ENCODE measurements around the gene RPL28. TPM values are rescaled to one million over a fixed set of nuclear protein-coding genes. Genes with fewer than 3 reads are reported as not detected.

Gene RPL28
- total RNA-seq, 4 donors from 2014 or later = 20.7 to 1,084 (median 431) TPM

DNA sequence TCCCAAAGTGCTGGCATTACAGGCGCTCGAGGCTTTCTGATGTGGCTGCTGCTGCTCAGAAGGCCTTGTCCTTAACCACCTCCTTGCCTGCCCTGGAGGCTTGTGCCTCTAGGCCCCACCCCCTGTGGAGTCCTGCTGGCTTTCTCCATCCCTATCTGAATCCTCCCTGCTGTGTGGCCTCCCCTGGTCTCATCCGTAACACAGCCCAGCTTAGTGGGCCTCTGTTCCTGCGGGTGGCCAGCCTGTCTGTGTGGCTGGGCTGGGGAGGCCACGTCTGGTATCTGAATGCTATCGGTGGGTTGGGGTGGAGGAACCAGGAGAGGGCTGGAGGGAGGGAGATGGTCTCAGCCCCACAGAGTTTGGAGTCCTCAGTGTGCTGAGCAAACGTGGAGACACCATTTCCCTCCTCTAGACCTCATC is 4.7 kb downstream of the RPL28 start:
- H3K27ac ChIP-seq = no peak overlapping the region
- H3K27me3 ChIP-seq = no peaks in the 10 kb centered on the region
- H3K4me3 ChIP-seq = no peak overlapping the region
- H3K4me1 ChIP-seq = peaks cover 12 to 22% of the 10 kb centered on the region in 2 donors
- H3K36me3 ChIP-seq = no peaks in the 10 kb centered on the region
- no peak for DNase-seq
- TF ChIP-seq POLR2A (IDR thresholded peaks at IDR 0.05) = no peak
- TF ChIP-seq, protein P1, sequence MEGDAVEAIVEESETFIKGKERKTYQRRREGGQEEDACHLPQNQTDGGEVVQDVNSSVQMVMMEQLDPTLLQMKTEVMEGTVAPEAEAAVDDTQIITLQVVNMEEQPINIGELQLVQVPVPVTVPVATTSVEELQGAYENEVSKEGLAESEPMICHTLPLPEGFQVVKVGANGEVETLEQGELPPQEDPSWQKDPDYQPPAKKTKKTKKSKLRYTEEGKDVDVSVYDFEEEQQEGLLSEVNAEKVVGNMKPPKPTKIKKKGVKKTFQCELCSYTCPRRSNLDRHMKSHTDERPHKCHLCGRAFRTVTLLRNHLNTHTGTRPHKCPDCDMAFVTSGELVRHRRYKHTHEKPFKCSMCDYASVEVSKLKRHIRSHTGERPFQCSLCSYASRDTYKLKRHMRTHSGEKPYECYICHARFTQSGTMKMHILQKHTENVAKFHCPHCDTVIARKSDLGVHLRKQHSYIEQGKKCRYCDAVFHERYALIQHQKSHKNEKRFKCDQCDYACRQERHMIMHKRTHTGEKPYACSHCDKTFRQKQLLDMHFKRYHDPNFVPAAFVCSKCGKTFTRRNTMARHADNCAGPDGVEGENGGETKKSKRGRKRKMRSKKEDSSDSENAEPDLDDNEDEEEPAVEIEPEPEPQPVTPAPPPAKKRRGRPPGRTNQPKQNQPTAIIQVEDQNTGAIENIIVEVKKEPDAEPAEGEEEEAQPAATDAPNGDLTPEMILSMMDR (IDR thresholded peaks at IDR 0.05) = no peak
- intact Hi-C loops (cut with DNase I; ENCODE audit: low total_unique reads) = no loop called here
- H3K9me3 ChIP-seq = no peaks in the 10 kb centered on the region

DNA sequence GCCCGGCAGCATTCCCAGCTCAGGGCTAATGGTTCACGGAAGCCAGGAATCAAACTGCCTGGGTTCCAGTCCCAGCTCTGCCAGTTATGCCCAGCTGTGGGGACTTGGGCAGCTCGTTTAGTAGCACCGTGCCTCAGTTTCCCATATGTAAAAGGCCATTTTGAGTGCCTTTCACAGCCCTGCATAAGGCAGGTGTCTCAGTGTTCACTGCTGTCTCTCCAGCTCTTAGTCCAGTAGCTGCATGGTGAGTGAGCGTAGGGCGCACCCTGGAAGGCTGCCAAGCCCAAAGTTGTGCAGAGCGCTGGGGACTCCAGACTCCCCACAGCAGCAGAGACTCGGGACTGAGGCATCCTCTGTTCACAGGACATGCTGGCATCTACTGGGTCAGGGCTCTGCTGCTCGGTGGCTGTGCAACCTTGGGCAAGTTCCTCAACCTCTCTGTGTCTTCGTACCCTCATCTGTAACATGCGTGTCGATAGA is 5.5 kb downstream of the RPL28 start:
- Histone ChIP-seq H3K4me1 (peaks cover 12 to 22% of the 10 kb centered on the region in 2 donors), H3K27ac (no peak overlapping the region), H3K36me3 (no peaks in the 10 kb centered on the region), H3K9me3 (no peaks in the 10 kb centered on the region), H3K27me3 (no peaks in the 10 kb centered on the region), H3K4me3 (no peak overlapping the region)
- DNase-seq = no peak
- TF ChIP-seq, protein P1 (IDR thresholded peaks at IDR 0.05) = no peak
- no peak for TF ChIP-seq POLR2A (IDR thresholded peaks at IDR 0.05)
- intact Hi-C loops (cut with DNase I; ENCODE audit: low total_unique reads) = no loop called here

DNA sequence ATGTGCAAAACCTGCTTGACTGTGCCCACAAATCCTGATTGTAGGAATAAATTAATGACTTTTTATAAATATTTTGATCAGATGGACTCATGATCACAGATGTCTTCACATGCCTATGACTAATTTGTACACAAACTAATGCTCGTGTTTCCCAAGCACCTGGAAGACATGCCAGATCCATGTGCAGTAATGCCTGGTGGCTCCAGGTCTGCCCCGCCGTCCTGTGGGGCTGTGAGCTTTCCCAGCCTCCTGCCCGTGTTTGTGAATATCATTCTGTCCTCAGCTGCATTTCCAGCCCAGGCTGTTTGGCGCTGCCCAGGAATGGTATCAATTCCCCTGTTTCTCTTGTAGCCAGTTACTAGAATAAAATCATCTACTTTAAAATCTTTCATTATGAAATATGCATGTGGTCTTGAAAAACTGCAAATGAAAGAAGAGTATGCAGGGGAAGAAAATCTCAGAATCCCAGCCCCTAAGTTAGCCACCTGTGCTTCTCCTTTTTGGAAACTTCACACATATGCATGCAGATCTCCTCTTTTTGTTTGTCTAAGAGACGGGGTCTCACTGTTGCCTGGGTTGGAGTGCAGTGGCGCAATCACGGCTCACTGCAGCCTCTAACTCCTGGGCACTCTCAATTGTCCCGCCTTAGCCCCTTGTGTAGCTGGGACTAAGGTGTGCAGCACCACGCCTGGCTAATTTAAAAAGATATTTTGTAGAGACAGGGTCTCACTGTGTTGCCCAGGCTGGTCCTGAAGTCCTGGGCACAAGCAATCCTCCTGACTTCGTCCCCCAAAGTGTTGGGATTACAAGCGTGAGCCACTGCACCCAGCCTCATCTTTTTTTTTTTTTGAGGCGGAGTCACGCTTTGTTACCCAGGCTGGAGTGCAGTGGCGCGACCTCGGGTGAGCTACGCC is 6.2 kb downstream of the RPL28 start:
- no peak for DNase-seq
- Histone ChIP-seq H3K4me3 (no peak overlapping the region), H3K27ac (no peak overlapping the region), H3K9me3 (no peaks in the 10 kb centered on the region), H3K4me1 (peaks cover 9 to 19% of the 10 kb centered on the region in 2 donors), H3K27me3 (no peaks in the 10 kb centered on the region), H3K36me3 (no peaks in the 10 kb centered on the region)
- TF ChIP-seq, protein P1 (IDR thresholded peaks at IDR 0.05) = no peak
- no peak for TF ChIP-seq POLR2A (IDR thresholded peaks at IDR 0.05)
- intact Hi-C loops (cut with DNase I; ENCODE audit: low total_unique reads) = no loop called here

DNA sequence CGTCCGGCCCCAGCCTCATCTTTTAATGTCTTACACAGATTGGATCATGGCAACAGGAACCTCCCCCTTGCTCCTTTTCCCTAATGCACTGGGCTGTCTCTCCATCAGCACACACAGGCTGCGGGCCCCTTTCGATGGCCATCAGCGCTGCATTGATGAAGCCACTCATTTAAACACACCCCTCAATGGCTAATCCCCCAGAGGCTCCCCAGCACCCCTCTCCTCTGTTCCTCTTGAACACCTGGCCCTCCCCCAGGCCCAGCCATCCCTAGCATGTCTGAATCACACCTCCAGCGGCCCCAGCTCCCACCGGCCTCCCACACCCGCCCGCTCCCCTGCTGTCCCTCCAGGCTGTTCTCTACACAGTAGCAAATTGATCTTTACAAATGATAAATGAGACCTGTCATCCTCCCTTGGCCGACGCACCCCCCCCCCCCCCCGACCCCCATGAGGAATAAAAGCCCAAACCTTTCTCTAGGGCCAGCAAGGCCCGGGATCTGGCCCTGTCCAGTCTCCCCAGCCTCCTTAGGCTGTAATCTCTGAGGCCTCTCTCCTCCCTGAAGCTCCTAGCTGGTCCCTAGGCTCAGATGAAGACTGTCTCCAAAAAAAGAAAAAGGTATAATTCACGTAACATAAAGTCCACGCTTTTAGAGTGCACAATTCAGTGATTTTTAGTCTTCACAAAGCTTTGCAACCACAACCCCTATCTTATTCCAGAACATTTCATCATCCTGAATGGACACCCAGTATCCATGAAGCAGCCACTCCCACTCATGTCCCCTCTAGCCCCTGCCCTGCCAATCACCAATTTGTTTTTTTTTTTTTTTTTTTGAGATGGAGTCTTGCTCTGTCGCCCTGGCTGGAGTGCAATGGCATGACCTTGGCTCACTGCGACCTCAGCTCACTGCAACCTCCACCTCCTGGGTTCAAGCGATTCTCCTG is 7.4 kb downstream of the RPL28 start:
- Histone ChIP-seq H3K27me3 (no peaks in the 10 kb centered on the region), H3K9me3 (no peaks in the 10 kb centered on the region), H3K4me1 (peaks cover 0 to 7% of the 10 kb centered on the region in 2 donors), H3K36me3 (no peaks in the 10 kb centered on the region), H3K27ac (no peak overlapping the region), H3K4me3 (no peak overlapping the region)
- DNase-seq = no peak
- intact Hi-C loops (cut with DNase I; ENCODE audit: low total_unique reads) = no loop called here
- TF ChIP-seq, protein P1 (IDR thresholded peaks at IDR 0.05) = no peak
- TF ChIP-seq POLR2A (IDR thresholded peaks at IDR 0.05) = no peak

All from uterus (tissue), 4 donors.